GM19099 (cell line): ENCODE results near the gene DOK5.

Experiments used
- POLR2A ChIP-seq: IDR thresholded peaks from 3 replicates; pipeline ENCODE4 v1.6.1; 2011; ENCODE audit warnings: low read depth; ENCODE audit not compliant: insufficient read length; ENCODE audit errors: extremely low read depth

The DOK5 gene

DNA sequence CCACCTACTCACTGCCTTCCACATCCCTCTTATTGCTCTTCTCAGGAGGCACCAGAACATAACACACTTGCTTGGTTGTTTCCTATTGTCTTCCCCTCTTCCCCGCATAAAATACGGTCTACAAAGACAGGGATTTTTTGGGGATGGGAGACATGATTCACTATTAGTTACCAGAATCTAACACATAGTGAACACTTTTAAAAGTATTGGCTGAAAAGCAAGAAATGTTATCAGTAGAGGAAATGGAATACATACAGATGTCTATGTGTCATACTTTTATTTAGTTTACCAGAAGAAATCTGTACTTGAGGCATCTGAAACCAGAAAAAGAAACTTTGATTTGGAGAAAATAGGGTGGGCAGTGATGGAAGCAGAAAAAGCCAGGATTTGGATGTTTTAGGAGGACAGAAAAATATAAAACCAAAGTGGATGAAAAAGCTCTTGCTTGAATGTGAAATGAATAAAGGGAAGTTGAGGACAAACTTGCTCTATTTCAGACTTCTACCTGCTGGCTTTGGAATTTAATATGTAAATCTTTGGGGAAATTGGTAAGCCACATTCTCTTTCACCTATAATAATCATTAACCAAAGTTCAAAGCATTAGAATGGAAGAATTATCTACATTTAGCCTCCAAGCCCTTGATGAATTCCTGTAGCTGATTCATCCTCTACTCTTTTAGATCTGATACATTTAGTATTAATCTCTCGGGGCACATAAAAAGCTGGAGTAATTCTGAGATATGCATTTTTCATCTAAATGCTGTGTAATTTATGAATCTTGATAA, 82.6 kb downstream of the DOK5 start:
- no peak for TF ChIP-seq POLR2A

DNA sequence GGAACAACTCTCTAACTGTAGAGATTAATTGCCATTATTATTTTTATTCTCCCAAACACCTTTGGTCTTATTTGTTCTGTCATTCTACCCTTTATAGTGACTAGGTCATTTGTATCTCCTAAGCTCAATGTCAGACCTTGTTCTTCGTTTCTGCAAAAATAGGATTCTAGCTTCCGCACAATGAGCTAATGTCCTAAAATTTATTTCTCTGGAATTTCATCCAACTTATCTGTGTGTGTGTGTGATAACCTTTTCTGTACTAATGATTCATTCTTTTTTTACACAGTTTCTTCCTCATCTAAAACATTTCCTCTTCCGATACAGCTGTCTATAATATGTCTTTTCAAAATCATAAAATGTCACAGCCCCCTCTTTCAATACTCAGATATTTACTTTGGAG, 84.5 kb downstream of the DOK5 start:
- TF ChIP-seq POLR2A: no peak

DNA sequence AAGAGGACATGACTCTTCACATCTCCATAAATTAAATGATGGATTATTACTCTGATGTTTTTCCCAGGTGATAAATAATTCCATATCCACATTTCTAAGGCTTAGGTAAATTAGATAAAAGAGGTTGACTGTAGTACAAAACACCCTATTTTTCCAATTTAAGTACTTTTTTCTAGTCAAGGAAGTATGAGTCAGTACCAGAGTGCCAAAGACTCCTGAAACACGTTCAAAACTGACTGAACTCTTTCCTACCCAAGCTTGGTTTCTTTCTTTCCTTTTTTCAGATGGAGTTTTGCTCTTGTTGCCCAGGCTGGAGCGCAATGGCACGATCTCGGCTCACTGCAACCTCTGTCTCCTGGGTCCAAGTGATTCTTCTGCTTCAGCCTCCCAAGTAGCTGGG, 85.0 kb downstream of the DOK5 start:
- no peak for TF ChIP-seq POLR2A

DNA sequence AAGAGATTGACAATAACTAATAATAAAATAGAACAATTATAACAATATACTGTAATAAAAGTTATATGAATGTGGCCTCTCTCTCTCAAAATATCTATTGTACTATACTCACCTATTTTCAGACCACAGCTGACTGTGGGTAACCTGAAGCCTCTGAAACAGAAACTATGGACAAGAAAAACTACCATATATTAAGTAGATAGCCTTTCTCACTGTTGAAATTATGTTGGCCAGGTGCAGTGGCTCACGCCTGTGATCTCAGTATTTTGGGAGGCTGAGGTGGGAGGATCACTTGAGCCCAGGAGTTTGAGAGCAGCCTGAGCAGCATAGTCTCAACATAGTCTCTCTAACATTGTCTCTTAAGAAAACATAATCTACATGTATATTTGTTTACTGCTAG, 89.9 kb downstream of the DOK5 start:
- TF ChIP-seq POLR2A: no peak

DNA sequence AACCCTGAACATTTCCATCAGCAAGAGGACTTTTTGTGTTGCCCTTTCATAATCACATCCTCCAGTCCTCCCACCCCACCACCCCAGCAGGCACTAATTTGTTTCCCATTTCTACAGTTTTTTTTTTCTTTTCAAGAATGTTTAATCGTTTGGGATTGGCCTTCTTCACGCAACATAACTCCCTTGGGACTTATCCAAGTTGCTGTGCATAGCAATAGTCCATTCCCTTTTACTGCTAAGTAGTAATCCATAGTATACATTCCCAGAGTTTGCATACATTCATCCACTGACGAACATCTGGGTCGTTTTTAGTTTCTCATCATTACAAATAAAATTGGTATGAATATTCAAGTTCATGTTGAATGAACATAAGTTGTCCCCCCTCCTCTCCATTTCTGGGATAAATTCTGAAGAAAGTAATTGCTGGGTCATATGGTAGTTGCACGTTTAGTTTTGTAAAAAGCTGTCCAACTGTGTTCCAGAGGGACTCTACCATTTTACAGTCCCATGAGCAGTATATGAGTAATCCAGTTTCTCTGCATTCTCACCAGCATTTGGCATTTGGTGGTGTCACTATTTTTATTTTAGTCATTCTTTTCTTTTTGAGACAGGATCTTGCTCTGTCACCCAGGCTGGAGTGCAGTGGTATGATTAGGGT, 90.8 kb downstream of the DOK5 start:
- no peak for TF ChIP-seq POLR2A

DNA sequence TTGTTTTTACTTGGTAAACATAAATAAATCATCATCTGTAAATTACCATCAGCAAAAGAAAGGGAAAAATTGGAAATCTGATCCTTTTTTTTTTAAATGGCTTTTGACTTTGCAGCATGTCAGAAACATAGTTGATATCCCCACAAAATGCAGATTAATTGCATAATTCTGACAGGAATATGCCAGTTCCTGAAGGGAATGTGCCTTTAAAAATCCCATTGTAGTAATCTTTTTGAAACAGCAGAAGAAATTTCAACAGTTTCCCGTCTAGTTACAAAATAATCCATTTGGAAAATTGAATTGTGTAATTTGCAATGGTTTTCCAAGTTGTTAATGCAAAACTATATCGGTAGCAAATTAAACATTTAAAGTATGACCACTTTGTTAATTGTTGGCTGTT, 95.2 kb downstream of the DOK5 start:
- no peak for TF ChIP-seq POLR2A

DNA sequence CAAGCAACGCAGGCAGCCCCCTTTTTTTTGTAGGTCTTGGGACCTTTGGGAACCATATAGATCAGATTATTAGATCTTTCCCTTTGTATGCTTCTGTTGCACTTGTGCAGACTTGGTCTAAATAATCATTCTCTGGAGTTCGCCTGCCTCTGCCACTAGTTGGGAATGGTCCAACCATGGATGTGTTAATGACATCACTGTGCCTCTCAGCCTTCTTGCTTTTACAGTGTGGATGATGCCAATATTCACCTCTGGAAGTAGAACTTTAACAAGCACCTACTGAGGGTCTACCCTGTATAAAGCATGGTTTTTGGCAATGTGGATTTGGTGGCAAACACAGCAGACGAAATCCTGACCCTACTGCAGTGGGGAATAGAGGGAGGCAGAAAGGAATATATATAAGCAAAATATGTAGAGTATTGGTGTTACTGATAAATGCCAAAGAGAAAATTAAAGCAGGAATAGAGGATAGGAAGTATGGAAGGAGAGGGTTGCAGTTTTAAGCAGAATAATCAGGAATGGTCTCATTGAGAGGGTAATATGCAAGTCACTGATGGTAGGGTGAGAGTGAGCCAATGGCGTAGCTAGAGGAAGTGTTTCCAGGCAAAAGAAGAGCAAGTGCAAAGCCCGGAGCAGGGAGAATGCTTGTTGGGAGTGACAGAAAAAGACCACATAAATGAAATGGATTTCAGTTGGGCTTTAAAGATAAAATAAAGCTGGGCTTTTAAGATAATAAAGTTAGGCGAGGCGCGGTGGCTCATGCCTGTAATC, 97.5 kb downstream of the DOK5 start:
- TF ChIP-seq POLR2A: no peak

DNA sequence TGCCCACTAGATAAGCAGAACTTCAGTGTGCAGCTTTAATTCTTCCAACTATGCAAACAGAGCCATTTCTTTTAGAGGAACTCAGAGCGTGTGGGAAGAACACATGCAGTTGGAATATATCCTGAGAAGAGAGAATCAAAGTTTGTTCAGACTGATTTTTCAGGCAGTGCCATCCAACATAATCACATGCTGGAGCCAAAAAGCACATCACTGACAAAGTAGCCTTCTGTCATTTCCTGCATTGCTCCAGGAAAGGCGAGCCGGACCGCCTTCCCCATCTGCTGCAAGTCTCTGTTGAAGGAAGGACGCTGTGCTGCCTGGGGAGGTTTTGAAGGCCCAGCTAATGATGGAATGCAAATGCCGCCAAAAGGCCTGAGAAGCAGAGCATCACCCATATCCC, 98.4 kb downstream of the DOK5 start:
- no peak for TF ChIP-seq POLR2A

DNA sequence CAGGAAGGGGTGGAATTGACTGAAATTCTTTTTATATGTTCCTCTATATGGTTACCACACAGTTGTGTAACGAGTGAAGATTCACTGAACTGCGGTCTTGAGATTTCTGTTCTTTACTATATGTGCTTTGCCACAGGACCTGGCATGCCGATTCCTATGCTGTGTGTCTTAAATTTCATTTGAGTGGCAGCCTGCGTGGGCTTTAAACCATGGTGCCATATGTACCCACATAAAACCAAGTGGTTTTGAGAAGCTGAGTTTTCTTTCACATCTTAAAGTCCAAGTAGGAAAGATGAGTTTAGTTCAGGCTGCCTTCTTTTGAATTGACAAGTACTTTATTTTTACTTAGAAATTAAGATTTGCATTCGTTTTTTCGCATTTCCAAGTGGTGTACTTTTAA, 101.1 kb downstream of the DOK5 start:
- TF ChIP-seq POLR2A: no peak

DNA sequence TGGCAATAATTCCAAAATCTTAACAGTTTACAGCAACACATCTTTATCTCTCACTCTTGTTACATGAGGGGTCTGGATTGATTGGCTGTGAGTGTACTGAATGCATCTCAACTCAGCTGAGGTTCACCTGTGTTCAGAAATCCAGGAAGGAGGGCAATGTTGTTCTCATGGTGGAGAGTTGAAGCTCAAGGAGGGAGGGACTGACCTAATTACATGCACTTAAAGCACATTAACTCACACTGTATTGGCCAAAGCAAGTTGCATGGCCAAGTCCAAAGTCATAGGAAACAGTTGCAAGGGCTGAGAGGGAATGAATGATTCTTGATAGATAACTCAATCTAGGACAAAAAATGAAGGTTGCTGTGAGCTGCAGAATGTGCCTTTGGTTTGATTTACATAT, 102.2 kb downstream of the DOK5 start:
- TF ChIP-seq POLR2A: no peak

DNA sequence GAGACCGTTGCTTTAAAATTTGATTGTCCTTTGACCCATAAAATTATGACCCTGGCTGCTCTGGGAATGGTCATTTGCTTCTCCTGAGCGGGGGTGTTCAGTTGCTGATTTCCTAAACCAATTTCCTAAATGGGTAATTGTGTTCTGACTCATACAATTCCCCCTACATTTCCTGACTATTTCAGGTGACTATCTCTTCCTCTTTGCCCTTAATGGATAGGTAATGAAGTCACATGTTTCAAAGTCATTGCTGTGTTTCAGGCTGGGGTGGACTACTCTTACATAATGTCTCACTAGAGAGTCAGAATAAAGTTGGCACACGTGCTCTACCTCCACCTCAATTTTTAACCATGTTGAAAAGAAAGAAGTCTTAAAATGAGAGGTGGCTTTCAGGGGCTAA, 109.8 kb downstream of the DOK5 start:
- no peak for TF ChIP-seq POLR2A

DNA sequence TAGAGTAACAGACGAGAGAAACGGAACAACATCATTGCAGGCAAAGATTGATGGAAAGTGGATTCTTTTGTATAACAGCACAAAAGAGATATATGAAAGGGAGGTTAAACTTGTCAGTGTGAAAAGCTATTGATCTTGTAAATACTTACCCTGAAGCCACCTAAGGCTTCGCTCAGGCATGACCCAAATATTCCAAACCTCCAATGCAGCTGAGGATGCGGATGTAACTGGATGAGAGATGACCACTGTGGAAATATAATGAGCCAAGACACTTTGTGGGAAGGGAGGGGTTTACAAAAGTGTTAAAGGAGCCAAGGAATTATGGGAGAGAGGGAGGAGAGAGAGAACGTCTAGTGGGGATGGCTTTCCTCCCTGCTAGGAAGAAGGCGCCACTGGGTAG, 112.0 kb downstream of the DOK5 start:
- TF ChIP-seq POLR2A: no peak

DNA sequence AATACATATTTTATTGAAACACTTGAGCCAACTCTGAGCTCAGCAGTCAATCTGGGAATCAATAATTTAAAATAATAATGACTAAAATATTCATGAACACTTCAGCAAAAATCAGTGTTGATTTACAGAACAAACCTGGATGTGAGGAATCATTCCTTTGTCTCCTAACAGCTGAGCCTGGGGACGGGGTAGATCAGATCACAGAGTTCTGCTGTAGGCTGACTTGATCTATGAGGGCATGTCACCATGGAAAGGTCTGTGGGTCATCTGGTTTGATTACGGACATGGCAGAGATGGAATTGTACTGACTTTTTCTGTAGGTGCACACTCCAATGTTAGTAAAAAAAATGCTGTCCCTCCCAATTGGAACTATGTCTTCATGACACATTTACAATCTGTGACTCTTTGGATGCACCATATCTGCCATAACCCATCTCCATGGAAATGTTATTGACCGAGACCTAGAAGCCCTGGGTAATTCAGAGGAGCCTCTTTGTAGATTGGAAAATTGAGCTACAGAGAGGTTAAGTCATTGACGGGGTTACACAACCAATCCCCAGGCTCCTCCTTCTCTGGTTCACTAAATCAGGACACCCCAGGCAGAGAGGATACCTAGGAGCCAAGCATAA, 114.1 kb downstream of the DOK5 start:
- TF ChIP-seq POLR2A: no peak

DNA sequence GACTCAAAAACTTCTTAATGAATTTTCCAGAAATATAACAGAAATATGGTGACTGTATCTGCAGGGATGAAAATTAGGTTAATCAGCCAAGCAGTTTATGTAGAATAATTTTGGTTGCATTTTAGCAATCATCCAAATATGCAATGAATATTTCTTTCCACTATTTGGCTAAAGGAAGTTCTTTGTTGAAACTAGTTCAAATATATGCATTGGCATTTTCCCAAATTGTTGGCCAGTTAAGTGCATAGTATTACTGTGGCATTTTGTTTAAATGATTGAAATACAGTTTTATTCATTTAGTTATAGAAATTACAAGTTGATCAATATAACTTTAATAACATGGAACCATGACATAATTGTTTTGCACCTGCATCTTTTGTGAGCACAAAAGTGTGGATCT, 115.5 kb downstream of the DOK5 start:
- no peak for TF ChIP-seq POLR2A

DNA sequence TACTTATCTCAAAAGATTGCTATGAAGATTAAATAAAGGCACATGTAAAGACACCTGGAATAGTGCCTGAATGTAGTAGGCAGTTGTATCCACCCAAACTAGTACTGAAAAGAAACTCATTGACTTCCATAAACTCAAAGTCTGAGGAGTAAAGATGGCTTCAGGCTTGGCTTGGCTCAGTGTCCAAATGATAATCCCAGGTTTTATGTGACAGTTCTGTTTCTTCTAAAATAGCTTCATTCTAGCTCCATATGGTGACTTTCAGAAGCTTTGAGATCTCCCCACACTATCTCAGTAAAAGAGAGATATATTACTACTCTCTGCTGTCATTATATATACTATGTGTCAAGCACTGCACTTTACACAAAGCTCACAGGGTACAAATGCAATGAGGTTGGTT, 121.3 kb downstream of the DOK5 start:
- no peak for TF ChIP-seq POLR2A
